H1 (cell line): ENCODE data around the gene PEX26. TPM values are rescaled to one million over a fixed set of nuclear protein-coding genes. Genes with fewer than 3 reads are reported as not detected.

Experiments used
- CTCF ChIA-PET: fragments of 300-600 bp; sonication (Branson Sonifier 250); formaldehyde crosslinking; loops from one replicate; lab custom pipeline; 2021; ENCODE audit not compliant: partially characterized antibody; lab: Charles Lee
- POLR2A ChIA-PET: fragments of 300-600 bp; sonication (Branson Sonifier 250); formaldehyde crosslinking; loops from one replicate; lab custom pipeline; 2021; ENCODE audit warnings: inconsistent platforms; ENCODE audit not compliant: partially characterized antibody; lab: Charles Lee
- DNase-seq, 2 experiments: peaks; one replicate each; pipeline versions ENCODE4 v3.0.0 to v3.0.0-alpha.2; 2010 to 2022; ENCODE audit warnings: low spot score in 2 of 2, low read depth in 1 of 2, mixed read lengths in 1 of 2
- FAIRE-seq: peaks from 2 replicates; lab custom pipeline; 2011; peaks lifted over from hg19 to GRCh38; lab: Jason Lieb, UNC
- H2AFZ ChIP-seq: 2 replicates; pipeline ENCODE4 v1.8.1; 2012; ENCODE audit warnings: low read length, inconsistent platforms
- H2AK5ac ChIP-seq: 2 replicates; pipeline ENCODE4 v1.6.1; 2013; ENCODE audit warnings: low read depth, low read length
- H2BK120ac ChIP-seq: replicated peaks from 2 replicates; pipeline ENCODE3; 2013; ENCODE audit warnings: low read depth, low read length, inconsistent platforms
- H2BK12ac ChIP-seq: 2 replicates; pipeline ENCODE4 v1.6.1; 2013; ENCODE audit warnings: low read depth, low read length
- H2BK15ac ChIP-seq: 2 replicates; pipeline ENCODE4 v1.6.1; 2013; ENCODE audit warnings: low read length
- H2BK20ac ChIP-seq: 2 replicates; pipeline ENCODE4 v1.6.1; 2013; ENCODE audit warnings: low read length
- H2BK5ac ChIP-seq: 2 replicates; pipeline ENCODE4 v1.6.1; 2013; ENCODE audit warnings: low read depth, low read length
- H3K14ac ChIP-seq: 2 replicates; pipeline ENCODE4 v1.6.1; 2013; ENCODE audit warnings: inconsistent platforms; ENCODE audit not compliant: insufficient read length
- H3K18ac ChIP-seq: 2 replicates; pipeline ENCODE4 v1.6.1; 2013; ENCODE audit warnings: low read length; ENCODE audit errors: extremely low read depth
- H3K23ac ChIP-seq: 2 replicates; pipeline ENCODE4 v1.6.1; 2013; ENCODE audit warnings: inconsistent platforms; ENCODE audit not compliant: insufficient read length
- H3K23me2 ChIP-seq: 2 replicates; pipeline ENCODE4 v1.6.1; 2013; ENCODE audit warnings: low read depth, low read length
- H3K27ac ChIP-seq: 2 replicates; pipeline ENCODE4 v1.6.1; 2011; ENCODE audit warnings: low read depth, low read length, inconsistent platforms
- H3K27me3 ChIP-seq, 4 experiments: replicated peaks in 1 of 4; 1 replicate in 1 of 4; 2 replicates in 3 of 4; pipeline versions ENCODE4 v1.6.1 to v1.8.1; 2011 to 2013; ENCODE audit warnings: low read length in 3 of 4, mild to moderate bottlenecking in 3 of 4, inconsistent platforms in 2 of 4, mixed read lengths in 2 of 4, moderate library complexity in 1 of 4; ENCODE audit not compliant: control insufficient read depth in 3 of 4, insufficient read depth in 3 of 4; ENCODE audit errors: extremely low read depth in 1 of 4
- H3K36me3 ChIP-seq, 4 experiments: 2 replicates each; pipeline versions ENCODE4 v1.6.1 to v1.8.1; 2011 to 2013; ENCODE audit warnings: mild to moderate bottlenecking in 4 of 4, low read length in 3 of 4, moderate library complexity in 2 of 4, control low read depth in 1 of 4, inconsistent platforms in 1 of 4; ENCODE audit not compliant: insufficient read depth in 4 of 4, control insufficient read depth in 2 of 4
- H3K4ac ChIP-seq: replicated peaks from 2 replicates; pipeline ENCODE3; 2013; ENCODE audit warnings: low read length, low read depth, mixed read lengths, inconsistent platforms; ENCODE audit not compliant: insufficient read length
- H3K4me1 ChIP-seq, 4 experiments: replicated peaks in 1 of 4; 1 replicate in 1 of 4; 2 replicates in 3 of 4; pipeline versions ENCODE4 v1.6.1 to v1.8.1; 2011 to 2013; ENCODE audit warnings: low read length in 3 of 4, inconsistent platforms in 2 of 4, mixed read lengths in 1 of 4; ENCODE audit not compliant: insufficient read depth in 4 of 4, control insufficient read depth in 3 of 4
- H3K4me2 ChIP-seq, 2 experiments: 2 replicates each; pipeline versions ENCODE4 v1.6.1 to v1.8.1; 2011 to 2013; ENCODE audit warnings: low read depth in 2 of 2, low read length in 2 of 2, control low read depth in 1 of 2, inconsistent platforms in 1 of 2, mild to moderate bottlenecking in 1 of 2; ENCODE audit not compliant: insufficient read depth in 1 of 2
- H3K4me3 ChIP-seq, 4 experiments: fragments of 200-600, 300-600 bp in 1 of 4; sonication (generic), shearing (Covaris generic), sonication (Bioruptor Twin) in 1 of 4; 2 replicates each; pipeline versions ENCODE4 v1.5.1 to v1.8.1; 2011 to 2016; ENCODE audit warnings: low read length in 4 of 4, low read depth in 3 of 4, control low read depth in 2 of 4, inconsistent platforms in 2 of 4, mild to moderate bottlenecking in 2 of 4, mixed read lengths in 1 of 4, moderate library complexity in 1 of 4; ENCODE audit not compliant: insufficient read depth in 2 of 4; ENCODE audit errors: extremely low read depth in 1 of 4
- H3K56ac ChIP-seq: replicated peaks from 2 replicates; pipeline ENCODE3; 2013; ENCODE audit warnings: low read depth, mild to moderate bottlenecking, mixed read lengths, low read length, inconsistent platforms; ENCODE audit not compliant: insufficient read length
- H3K79me1 ChIP-seq: 2 replicates; pipeline ENCODE4 v1.6.1; 2013; ENCODE audit warnings: low read depth, low read length, control low read depth
- H3K79me2 ChIP-seq, 2 experiments: 2 replicates each; pipeline versions ENCODE4 v1.6.1 to v1.8.1; 2012 to 2013; ENCODE audit warnings: low read length in 2 of 2, mild to moderate bottlenecking in 2 of 2, inconsistent platforms in 1 of 2; ENCODE audit not compliant: insufficient read depth in 2 of 2, control insufficient read depth in 1 of 2
- H3K9ac ChIP-seq, 4 experiments: replicated peaks in 1 of 4; 1 replicate in 1 of 4; 2 replicates in 3 of 4; pipeline versions ENCODE4 v1.6.1 to v1.8.1; 2011 to 2013; ENCODE audit warnings: low read depth in 3 of 4, low read length in 3 of 4, control low read depth in 2 of 4, mild to moderate bottlenecking in 2 of 4, moderate library complexity in 2 of 4, inconsistent platforms in 1 of 4; ENCODE audit errors: extremely low read depth in 1 of 4
- H3K9me3 ChIP-seq, 2 experiments: 2 replicates each; pipeline versions ENCODE4 v1.6.1 to v1.8.1; 2012 to 2013; ENCODE audit warnings: mild to moderate bottlenecking in 2 of 2, moderate library complexity in 2 of 2, control low read depth in 1 of 2, inconsistent platforms in 1 of 2, low read depth in 1 of 2, low read length in 1 of 2, mixed read lengths in 1 of 2; ENCODE audit not compliant: insufficient read depth in 2 of 2
- H4K20me1 ChIP-seq, 2 experiments: replicated peaks in 1 of 2; 2 replicates each; pipeline versions ENCODE3 to v1.8.1; 2011 to 2013; ENCODE audit warnings: inconsistent platforms in 2 of 2, low read length in 2 of 2, mild to moderate bottlenecking in 1 of 2; ENCODE audit not compliant: insufficient read depth in 2 of 2, control insufficient read depth in 1 of 2
- H4K5ac ChIP-seq: 2 replicates; pipeline ENCODE4 v1.6.1; 2013; ENCODE audit warnings: low read length, low read depth, mixed read lengths, inconsistent platforms; ENCODE audit not compliant: insufficient read length
- H4K8ac ChIP-seq: 2 replicates; pipeline ENCODE4 v1.8.0; 2013; ENCODE audit warnings: mild to moderate bottlenecking, moderate library complexity, low read length, inconsistent platforms; ENCODE audit not compliant: insufficient read depth; ENCODE audit errors: extremely low read depth
- H4K91ac ChIP-seq: replicated peaks from 2 replicates; pipeline ENCODE3; 2013; ENCODE audit warnings: low read length, mixed read lengths, inconsistent platforms; ENCODE audit not compliant: insufficient read length
- SIX5 ChIP-seq: IDR thresholded peaks from 2 replicates; pipeline ENCODE4 v1.6.1; 2011; ENCODE audit warnings: mild to moderate bottlenecking, low read depth, low read length
- WGBS, 2 experiments: shearing (Covaris generic) in 1 of 2; methylation state at CpG; one replicate each; pipeline versions ENCODE4 v1.1.6 to v1.1.7; 2013 to 2015; ENCODE audit warnings: low lambda C conversion rate in 2 of 2, mixed read lengths in 2 of 2, inconsistent platforms in 1 of 2, low coverage in 1 of 2, missing lambda C conversion rate in 1 of 2; ENCODE audit not compliant: insufficient replicate concordance in 2 of 2, insufficient coverage in 1 of 2, insufficient read length in 1 of 2; ENCODE audit errors: extremely low coverage in 1 of 2, missing lambda C conversion rate in 1 of 2; 5-methylcytosine and 5-hydroxymethylcytosine counted together
- polyA plus RNA-seq, 7 experiments: library from polyadenylated mRNA; depleted of rRNA in 3 of 7; stranded (reverse) in 5 of 7; unstranded in 2 of 7; fragments of >200 nt in 5 of 7; fragments of 200-250 nt in 2 of 7; gene quantifications; 1 replicate in 5 of 7; 2 replicates in 1 of 7; 4 replicates in 1 of 7; pipeline versions ENCODE4 v1.2.1 to v1.2.3, GENCODE V29; 2011 to 2013; ENCODE audit warnings: missing spikeins in 2 of 7, mixed read lengths in 2 of 7
- total RNA-seq: library from RNA; stranded (reverse); fragmentation: NEBNext Ultra II Directional; extraction: Animal tissue kit (Norgen Biotek cat#: 25700); gene quantifications from 2 replicates; pipeline ENCODE4 v1.2.1, GENCODE V29; 2021

The PEX26 gene
- total and polyA plus RNA-seq, 2 of the 8 experiments (the other 6 are each of a cell fraction or from before 2014, with no cell fraction given), result 33.1 to 49.0 TPM

- no peak overlapping the region for H3K56ac ChIP-seq
- H3K18ac ChIP-seq, result no peak overlapping the region
- H3K23me2 ChIP-seq, result no peaks in the 10 kb centered on the region
- no peak overlapping the region; the same call in 1 of the 2 replicates for H4K8ac ChIP-seq
- H3K27ac ChIP-seq, result no peak overlapping the region
- no peak overlapping the region for H2AK5ac ChIP-seq
- no peak overlapping the region for H2AFZ ChIP-seq
- DNase-seq (no peak), FAIRE-seq (no peak)
- H3K4ac ChIP-seq, result no peak overlapping the region
- no peak overlapping the region for H3K14ac ChIP-seq
- H3K79me1 ChIP-seq, result no peaks in the 10 kb centered on the region
- 91% methylated on average over 13 of the region's 14 CpGs; no CpG with 5 or more reads in 1 of the 2 experiments for WGBS, 2 experiments
- no peak overlapping the region for H4K91ac ChIP-seq
- H3K9me3 ChIP-seq, result peaks cover 7 to 13% of the 10 kb centered on the region in 2 experiments
- CTCF ChIA-PET, result interaction anchor here (0.6 to 1.0 kb wide), 2 partner anchors 10 to 28 kb away, joined by 3 to 6 read pairs; no protein-coding TSS in a partner anchor
- no peak overlapping the region for H3K9ac ChIP-seq
- H2BK20ac ChIP-seq, result no peak overlapping the region
- H3K4me2 ChIP-seq, result no peak overlapping the region
- H2BK12ac ChIP-seq, result no peak overlapping the region
- H3K4me1 ChIP-seq, result no peaks in the 10 kb centered on the region
- H4K20me1 ChIP-seq, result no peaks in the 10 kb centered on the region
- H4K5ac ChIP-seq, result no peak overlapping the region
- H2BK15ac ChIP-seq, result no peak overlapping the region
- no peak for TF ChIP-seq SIX5
- H2BK120ac ChIP-seq, result no peak overlapping the region
- H3K23ac ChIP-seq, result no peak overlapping the region
- no peaks in the 10 kb centered on the region for H3K36me3 ChIP-seq
- peaks cover 0 to 2% (median 0%) of the 10 kb centered on the region in 4 experiments; a peak in 2 of 7 replicates for H3K27me3 ChIP-seq
- no peak overlapping the region for H2BK5ac ChIP-seq
- POLR2A ChIA-PET, result no interaction called here
- no peaks in the 10 kb centered on the region for H3K79me2 ChIP-seq
- no peak overlapping the region for H3K4me3 ChIP-seq
Measured at GRCh38 chr22:18103527-18104269, 25.9 kb downstream of the PEX26 start.
